ENCODE data around the gene FAM171A2.
"Not testable (repeated sequence)": the region's sequence is repeated elsewhere in the genome, so short reads cannot be mapped to it uniquely, and the experiment has no call there.

Gene FAM171A2

DNA sequence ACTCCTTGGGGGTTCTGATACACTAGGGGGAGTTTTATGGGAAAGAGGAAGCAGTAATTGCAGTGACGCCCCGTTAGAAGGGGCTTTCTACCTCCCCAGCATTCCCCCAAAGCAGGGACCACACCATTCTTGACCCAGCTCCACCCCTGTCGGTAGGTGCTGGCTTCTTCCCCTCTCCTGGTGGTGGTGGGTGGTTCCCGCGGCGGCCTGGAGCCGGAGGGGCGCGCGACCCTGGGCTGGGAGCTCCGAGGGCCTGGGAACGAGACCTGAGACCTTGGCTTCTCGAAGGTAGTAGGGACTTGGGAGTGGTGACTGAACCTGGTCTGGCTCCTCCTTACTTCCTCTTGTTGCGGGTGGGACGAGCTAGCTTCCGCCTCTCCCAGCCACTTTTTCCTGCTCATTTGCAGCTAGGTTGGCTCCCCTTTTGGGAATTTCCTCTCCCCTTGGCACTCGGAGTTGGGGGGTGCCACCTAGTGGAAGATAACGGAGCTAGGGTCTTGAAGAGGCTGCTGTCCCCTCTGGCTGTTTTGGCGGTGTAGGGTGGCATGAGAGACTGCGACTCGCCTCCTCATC, 18.1 kb downstream of the FAM171A2 start:
- Histone ChIP-seq H3K9me3 (ENCODE audit: insufficient read depth, low read depth, low read length) (peaks cover 1% of the 10 kb centered on the region), H4K12ac (ENCODE audit: low read depth, low read length) (peak overlapping the region; percentile 34), H3K4me3 (ENCODE audit: low read depth, low read length) (peak overlapping the region; percentile 74), H3K18ac (ENCODE audit: low read length) (peak overlapping the region; percentile 71), H4K91ac (ENCODE audit: low read depth, low read length) (peak overlapping the region; percentile 63), H2BK120ac (ENCODE audit: insufficient read depth, low read length, poor library complexity) (peak overlapping the region; percentile 43), H3K27ac (ENCODE audit: low read depth, low read length) (peak overlapping the region; percentile 20), H3K27me3 (ENCODE audit: insufficient read depth, low read length) (no peaks in the 10 kb centered on the region), H2AK5ac (ENCODE audit: low read length) (peak overlapping the region; percentile 17), H2AFZ (ENCODE audit: insufficient read depth, low read length, poor library complexity) (peak overlapping the region; percentile 62), H3K9ac (ENCODE audit: low read length) (peak overlapping the region; percentile 82), H2BK12ac (ENCODE audit: low read length) (no peak overlapping the region), H2BK5ac (ENCODE audit: low read depth, low read length, poor library complexity) (no peak overlapping the region), H3K36me3 (ENCODE audit: control insufficient read depth in 1 of 2, insufficient read depth in 2 of 2, low read length in 2 of 2) (peaks cover 13 to 17% of the 10 kb centered on the region in 2 experiments), H3K79me1 (ENCODE audit: low read length) (peaks cover 3% of the 10 kb centered on the region), H3K4me1 (ENCODE audit: control insufficient read depth in 1 of 2, insufficient read depth in 2 of 2, low read length in 2 of 2) (peaks cover 3 to 7% of the 10 kb centered on the region in 2 experiments), H3K23ac (ENCODE audit: low read length) (no peak overlapping the region), H3K79me2 (ENCODE audit: control insufficient read depth, insufficient read depth, low read length, poor library complexity) (no peaks in the 10 kb centered on the region), H3K4me2 (ENCODE audit: low read length) (peak overlapping the region; percentile 97), H3K14ac (ENCODE audit: low read length) (peak overlapping the region; percentile 74), H4K8ac (ENCODE audit: low read depth, low read length) (peak overlapping the region; percentile 79), H3K4ac (ENCODE audit: low read depth, low read length) (peak overlapping the region; percentile 59)
- no CpG with 5 or more reads among the region's 21 CpGs for WGBS (ENCODE audit: extremely low coverage, insufficient coverage, insufficient read length)
- DNase-seq, result peak; percentile 18 to 47

GRCh38 chr17:44344939-44345453, 18.7 kb downstream of the FAM171A2 start, which contains the start of gene GRN:
GRN (plus strand) TSS chr17:44345302; CDS start chr17:44349165, 3,863 bp downstream.
- peak; percentile 97 to 99 for DNase-seq

DNA sequence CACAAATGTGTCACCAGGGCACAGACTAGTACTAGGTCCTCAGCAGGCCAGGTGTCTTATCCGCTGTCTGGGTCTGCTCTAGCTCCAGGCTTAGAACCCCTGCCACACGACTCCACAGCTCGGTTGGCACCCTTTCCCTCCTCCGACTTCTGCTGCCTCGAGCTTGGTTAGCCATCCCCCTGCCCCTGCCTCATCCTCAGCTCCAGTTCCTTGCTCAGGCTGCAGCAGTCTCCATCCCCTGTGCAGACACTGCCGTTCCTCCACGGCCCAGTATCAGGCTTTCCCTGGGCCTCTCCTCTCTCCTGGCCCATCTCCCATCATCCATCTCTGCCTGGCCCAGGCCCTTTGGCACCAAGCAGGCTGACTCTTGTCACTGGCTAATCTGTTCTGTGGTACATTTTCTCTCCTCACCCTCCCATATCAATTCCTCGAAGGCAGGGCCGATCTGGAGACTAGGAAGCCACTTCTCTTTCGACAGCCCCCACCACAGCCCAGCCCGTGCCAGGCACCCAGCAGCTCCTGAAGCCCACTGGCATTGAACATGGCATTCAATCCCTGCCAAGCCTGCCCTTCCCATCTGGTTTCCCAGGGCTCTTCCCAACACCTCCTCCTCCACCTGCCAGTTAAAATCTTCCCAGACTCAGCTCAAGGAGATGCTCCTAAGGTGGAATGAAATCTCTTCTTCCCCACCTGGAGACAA, 20.0 kb downstream of the FAM171A2 start:
- Histone ChIP-seq H3K4me3 (ENCODE audit: low read depth, low read length) (no peak overlapping the region), H3K27ac (ENCODE audit: low read depth, low read length) (no peak overlapping the region), H3K36me3 (ENCODE audit: control insufficient read depth in 1 of 2, insufficient read depth in 2 of 2, low read length in 2 of 2) (peaks cover 0 to 3% of the 10 kb centered on the region in 2 experiments), H3K27me3 (ENCODE audit: insufficient read depth, low read length) (no peaks in the 10 kb centered on the region), H2BK5ac (ENCODE audit: low read depth, low read length, poor library complexity) (no peak overlapping the region), H3K18ac (ENCODE audit: low read length) (no peak overlapping the region), H2AK5ac (ENCODE audit: low read length) (no peak overlapping the region), H3K14ac (ENCODE audit: low read length) (no peak overlapping the region), H2AFZ (ENCODE audit: insufficient read depth, low read length, poor library complexity) (no peak overlapping the region), H3K4ac (ENCODE audit: low read depth, low read length) (no peak overlapping the region), H4K12ac (ENCODE audit: low read depth, low read length) (peak overlapping the region; percentile 11), H2BK12ac (ENCODE audit: low read length) (peak overlapping the region; percentile 10), H3K4me1 (ENCODE audit: control insufficient read depth in 1 of 2, insufficient read depth in 2 of 2, low read length in 2 of 2) (peaks cover 3 to 7% of the 10 kb centered on the region in 2 experiments), H3K79me2 (ENCODE audit: control insufficient read depth, insufficient read depth, low read length, poor library complexity) (no peaks in the 10 kb centered on the region), H3K4me2 (ENCODE audit: low read length) (no peak overlapping the region), H2BK120ac (ENCODE audit: insufficient read depth, low read length, poor library complexity) (no peak overlapping the region), H3K23ac (ENCODE audit: low read length) (no peak overlapping the region), H4K91ac (ENCODE audit: low read depth, low read length) (no peak overlapping the region), H3K79me1 (ENCODE audit: low read length) (peaks cover 3% of the 10 kb centered on the region), H4K8ac (ENCODE audit: low read depth, low read length) (peak overlapping the region; percentile 14), H3K9ac (ENCODE audit: low read length) (peak overlapping the region; percentile 2), H3K9me3 (ENCODE audit: insufficient read depth, low read depth, low read length) (peaks cover 1% of the 10 kb centered on the region)
- DNase-seq, result no peak
- no CpG with 5 or more reads among the region's 11 CpGs for WGBS (ENCODE audit: extremely low coverage, insufficient coverage, insufficient read length)

More at GRCh38 chr17:44344939-44345453, 18.7 kb downstream of the FAM171A2 start, which contains the start of gene GRN:
- H3K23ac ChIP-seq (ENCODE audit: low read length), result no peak within 1 kb of the TSS
- H3K9me3 ChIP-seq (ENCODE audit: insufficient read depth, low read depth, low read length), result peaks cover 1% of the 10 kb centered on the region
- peak within 1 kb of the TSS; percentile 82 for H3K9ac ChIP-seq (ENCODE audit: low read length)
- H2BK5ac ChIP-seq (ENCODE audit: low read depth, low read length, poor library complexity), result no peak within 1 kb of the TSS
- peak within 1 kb of the TSS; percentile 17 for H2AK5ac ChIP-seq (ENCODE audit: low read length)
- no peak within 1 kb of the TSS for H2BK12ac ChIP-seq (ENCODE audit: low read length)
- peak within 1 kb of the TSS; percentile 63 for H4K91ac ChIP-seq (ENCODE audit: low read depth, low read length)
- H3K4me1 ChIP-seq (ENCODE audit: control insufficient read depth in 1 of 2, insufficient read depth in 2 of 2, low read length in 2 of 2), result peaks cover 3 to 7% of the 10 kb centered on the region in 2 experiments
- H2AFZ ChIP-seq (ENCODE audit: insufficient read depth, low read length, poor library complexity), result peak within 1 kb of the TSS; percentile 62
- peaks cover 3% of the 10 kb centered on the region for H3K79me1 ChIP-seq (ENCODE audit: low read length)
- H3K18ac ChIP-seq (ENCODE audit: low read length), result peak within 1 kb of the TSS; percentile 71
- H4K8ac ChIP-seq (ENCODE audit: low read depth, low read length), result peak within 1 kb of the TSS; percentile 79
- no peaks in the 10 kb centered on the region for H3K27me3 ChIP-seq (ENCODE audit: insufficient read depth, low read length)
- peak within 1 kb of the TSS; percentile 43 for H2BK120ac ChIP-seq (ENCODE audit: insufficient read depth, low read length, poor library complexity)
- peaks cover 11 to 15% of the 10 kb centered on the region in 2 experiments for H3K36me3 ChIP-seq (ENCODE audit: control insufficient read depth in 1 of 2, insufficient read depth in 2 of 2, low read length in 2 of 2)
- peak within 1 kb of the TSS; percentile 74 for H3K4me3 ChIP-seq (ENCODE audit: low read depth, low read length)
- no CpG with 5 or more reads among the region's 26 CpGs for WGBS (ENCODE audit: extremely low coverage, insufficient coverage, insufficient read length)
- peak within 1 kb of the TSS; percentile 34 for H4K12ac ChIP-seq (ENCODE audit: low read depth, low read length)
- H3K79me2 ChIP-seq (ENCODE audit: control insufficient read depth, insufficient read depth, low read length, poor library complexity), result no peaks in the 10 kb centered on the region
- peak within 1 kb of the TSS; percentile 59 for H3K4ac ChIP-seq (ENCODE audit: low read depth, low read length)
- H3K4me2 ChIP-seq (ENCODE audit: low read length), result peak within 1 kb of the TSS; percentile 97
- H3K14ac ChIP-seq (ENCODE audit: low read length), result peak within 1 kb of the TSS; percentile 74
- H3K27ac ChIP-seq (ENCODE audit: low read depth, low read length), result peak within 1 kb of the TSS; percentile 20

DNA sequence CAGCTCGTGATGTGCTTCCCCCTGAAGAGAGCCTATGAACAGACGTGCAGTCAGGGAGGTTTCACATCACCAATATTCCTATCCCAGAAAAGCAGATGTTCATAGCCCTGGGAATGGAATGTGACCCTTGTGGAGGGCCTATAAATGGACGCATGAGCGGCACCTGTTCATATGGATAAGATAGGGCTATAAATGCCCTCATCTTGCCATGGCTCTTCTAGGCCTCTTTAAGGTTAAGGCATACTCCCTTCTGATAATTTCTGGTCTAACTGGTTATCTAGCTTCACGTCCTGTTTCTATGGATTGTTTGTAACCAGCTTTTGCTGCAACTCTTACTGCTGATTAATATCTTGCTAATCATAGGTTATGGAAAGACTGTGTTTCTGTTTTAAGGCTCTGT, 23.1 kb downstream of the FAM171A2 start:
- not testable (repeated sequence) for H3K18ac ChIP-seq (ENCODE audit: low read length); H2BK120ac ChIP-seq (ENCODE audit: insufficient read depth, low read length, poor library complexity); H3K27me3 ChIP-seq (ENCODE audit: insufficient read depth, low read length); H2AK5ac ChIP-seq (ENCODE audit: low read length); H4K8ac ChIP-seq (ENCODE audit: low read depth, low read length); H2BK12ac ChIP-seq (ENCODE audit: low read length); H3K4me2 ChIP-seq (ENCODE audit: low read length); H3K79me2 ChIP-seq (ENCODE audit: control insufficient read depth, insufficient read depth, low read length, poor library complexity); H3K79me1 ChIP-seq (ENCODE audit: low read length); H4K91ac ChIP-seq (ENCODE audit: low read depth, low read length); H3K9ac ChIP-seq (ENCODE audit: low read length); H3K9me3 ChIP-seq (ENCODE audit: insufficient read depth, low read depth, low read length); H4K12ac ChIP-seq (ENCODE audit: low read depth, low read length); H2BK5ac ChIP-seq (ENCODE audit: low read depth, low read length, poor library complexity); H3K4me1 ChIP-seq (ENCODE audit: control insufficient read depth in 1 of 2, insufficient read depth in 2 of 2, low read length in 2 of 2); H3K27ac ChIP-seq (ENCODE audit: low read depth, low read length); H2AFZ ChIP-seq (ENCODE audit: insufficient read depth, low read length, poor library complexity); H3K14ac ChIP-seq (ENCODE audit: low read length); H3K23ac ChIP-seq (ENCODE audit: low read length); H3K4ac ChIP-seq (ENCODE audit: low read depth, low read length); H3K4me3 ChIP-seq (ENCODE audit: low read depth, low read length); H3K36me3 ChIP-seq (ENCODE audit: control insufficient read depth in 1 of 2, insufficient read depth in 2 of 2, low read length in 2 of 2)
- no CpG with 5 or more reads among the region's 5 CpGs for WGBS (ENCODE audit: extremely low coverage, insufficient coverage, insufficient read length)
- peak in 1 of 2 donors; percentile 61 for DNase-seq
